ENCODE measurements around the gene TEFM. TPM values are rescaled to one million over a fixed set of nuclear protein-coding genes. Genes with fewer than 3 reads are reported as not detected.

Gene TEFM
- total RNA-seq, 1 donor from 2014 or later: 16.3 TPM

DNA sequence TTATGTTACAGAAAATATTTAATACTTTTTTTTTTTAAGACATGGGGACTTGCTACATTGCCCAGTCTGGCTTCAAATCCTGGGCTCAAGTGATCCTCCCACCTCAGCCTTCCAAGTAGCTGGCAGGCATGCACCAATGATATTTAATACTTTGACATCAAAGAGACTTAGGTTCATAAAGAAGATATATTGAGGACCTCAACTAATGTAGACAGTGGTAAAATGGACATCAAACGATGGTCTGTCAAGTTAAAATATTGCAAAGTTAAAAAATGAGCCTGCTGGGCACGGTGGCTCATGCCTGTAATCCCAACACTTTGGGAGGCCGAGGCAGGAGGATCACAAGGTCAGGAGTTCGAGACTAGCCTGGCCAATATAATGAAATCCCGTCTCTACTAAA is 8.7 kb downstream of the TEFM start:
- peaks cover 59% of the 10 kb centered on the region for H3K36me3 ChIP-seq

DNA sequence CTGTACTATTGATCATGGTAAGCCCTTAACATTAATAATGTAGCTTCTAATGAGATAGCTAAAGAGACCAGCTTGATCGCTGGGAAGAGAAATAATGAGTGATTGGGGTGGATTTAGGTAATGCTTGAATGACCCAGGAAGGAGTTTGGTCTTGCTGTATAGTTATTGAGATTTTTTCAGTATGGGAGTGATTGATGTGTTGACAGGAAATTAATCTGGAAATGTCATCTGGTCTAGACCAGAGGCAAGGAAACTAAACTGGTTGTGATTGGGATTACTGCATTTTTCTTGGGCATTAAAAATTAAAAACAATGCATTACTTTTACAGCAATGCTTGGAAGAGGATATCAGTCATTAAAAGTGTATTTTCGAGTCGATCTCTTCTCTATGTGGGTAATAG is 11.8 kb downstream of the TEFM start:
- TF ChIP-seq, protein P1, sequence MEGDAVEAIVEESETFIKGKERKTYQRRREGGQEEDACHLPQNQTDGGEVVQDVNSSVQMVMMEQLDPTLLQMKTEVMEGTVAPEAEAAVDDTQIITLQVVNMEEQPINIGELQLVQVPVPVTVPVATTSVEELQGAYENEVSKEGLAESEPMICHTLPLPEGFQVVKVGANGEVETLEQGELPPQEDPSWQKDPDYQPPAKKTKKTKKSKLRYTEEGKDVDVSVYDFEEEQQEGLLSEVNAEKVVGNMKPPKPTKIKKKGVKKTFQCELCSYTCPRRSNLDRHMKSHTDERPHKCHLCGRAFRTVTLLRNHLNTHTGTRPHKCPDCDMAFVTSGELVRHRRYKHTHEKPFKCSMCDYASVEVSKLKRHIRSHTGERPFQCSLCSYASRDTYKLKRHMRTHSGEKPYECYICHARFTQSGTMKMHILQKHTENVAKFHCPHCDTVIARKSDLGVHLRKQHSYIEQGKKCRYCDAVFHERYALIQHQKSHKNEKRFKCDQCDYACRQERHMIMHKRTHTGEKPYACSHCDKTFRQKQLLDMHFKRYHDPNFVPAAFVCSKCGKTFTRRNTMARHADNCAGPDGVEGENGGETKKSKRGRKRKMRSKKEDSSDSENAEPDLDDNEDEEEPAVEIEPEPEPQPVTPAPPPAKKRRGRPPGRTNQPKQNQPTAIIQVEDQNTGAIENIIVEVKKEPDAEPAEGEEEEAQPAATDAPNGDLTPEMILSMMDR (IDR thresholded peaks at IDR 0.05): no peak
- no peaks in the 10 kb centered on the region for H3K4me1 ChIP-seq
- H3K36me3 ChIP-seq: peaks cover 31% of the 10 kb centered on the region
- no peaks in the 10 kb centered on the region for H3K9me3 ChIP-seq
- ATAC-seq: no peak
- H3K4me3 ChIP-seq: no peak overlapping the region
- intact Hi-C loops (cut with DNase I): no loop called here
- DNase-seq: no peak
- no peak overlapping the region for H3K27ac ChIP-seq
- no peaks in the 10 kb centered on the region for H3K27me3 ChIP-seq (ENCODE audit: low read depth)

More for the DNA sequence above, 8.7 kb downstream of the TEFM start:
- ATAC-seq (no peak), DNase-seq (no peak)
- Histone ChIP-seq H3K4me1 (no peaks in the 10 kb centered on the region), H3K27ac (no peak overlapping the region), H3K9me3 (no peaks in the 10 kb centered on the region), H3K27me3 (ENCODE audit: low read depth) (no peaks in the 10 kb centered on the region), H3K4me3 (no peak overlapping the region)
- TF ChIP-seq, protein P1 (IDR thresholded peaks at IDR 0.05): no peak
- intact Hi-C loops (cut with DNase I): no loop called here

GRCh38 chr17:30886187-30886586 is 19.9 kb downstream of the TEFM start:
- intact Hi-C loops (cut with DNase I): no loop called here
- Histone ChIP-seq H3K36me3 (peaks cover 7% of the 10 kb centered on the region), H3K9me3 (no peaks in the 10 kb centered on the region), H3K4me3 (no peak overlapping the region), H3K27me3 (ENCODE audit: low read depth) (no peaks in the 10 kb centered on the region), H3K27ac (no peak overlapping the region), H3K4me1 (no peaks in the 10 kb centered on the region)
- no peak for ATAC-seq
- TF ChIP-seq, protein P1 (IDR thresholded peaks at IDR 0.05): no peak
- no peak for DNase-seq

DNA sequence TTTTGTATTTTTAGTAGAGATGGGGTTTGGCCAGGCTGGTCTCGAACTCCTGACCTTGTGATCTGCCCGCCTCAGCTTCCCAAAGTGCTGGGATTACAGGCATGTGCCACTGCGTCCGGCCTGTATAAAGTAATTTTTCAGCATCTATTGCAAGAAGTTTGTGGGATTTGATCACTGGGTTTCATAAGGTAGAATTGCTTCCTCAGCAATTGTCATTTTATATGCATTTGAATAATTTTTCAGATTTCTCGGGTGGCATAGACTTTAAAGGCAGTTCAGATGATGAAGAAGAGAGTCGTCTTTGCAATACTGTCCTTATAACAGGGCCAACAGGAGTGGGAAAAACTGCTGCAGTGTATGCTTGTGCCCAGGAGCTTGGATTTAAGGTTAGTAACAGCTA is 37.0 kb downstream of the TEFM start:
- intact Hi-C loops (cut with DNase I): no loop called here
- Histone ChIP-seq H3K4me3 (no peak overlapping the region), H3K27ac (no peak overlapping the region), H3K4me1 (no peaks in the 10 kb centered on the region), H3K36me3 (no peaks in the 10 kb centered on the region), H3K9me3 (no peaks in the 10 kb centered on the region), H3K27me3 (ENCODE audit: low read depth) (no peaks in the 10 kb centered on the region)
- DNase-seq (no peak), ATAC-seq (no peak)
- TF ChIP-seq, protein P1 (IDR thresholded peaks at IDR 0.05): no peak

DNA sequence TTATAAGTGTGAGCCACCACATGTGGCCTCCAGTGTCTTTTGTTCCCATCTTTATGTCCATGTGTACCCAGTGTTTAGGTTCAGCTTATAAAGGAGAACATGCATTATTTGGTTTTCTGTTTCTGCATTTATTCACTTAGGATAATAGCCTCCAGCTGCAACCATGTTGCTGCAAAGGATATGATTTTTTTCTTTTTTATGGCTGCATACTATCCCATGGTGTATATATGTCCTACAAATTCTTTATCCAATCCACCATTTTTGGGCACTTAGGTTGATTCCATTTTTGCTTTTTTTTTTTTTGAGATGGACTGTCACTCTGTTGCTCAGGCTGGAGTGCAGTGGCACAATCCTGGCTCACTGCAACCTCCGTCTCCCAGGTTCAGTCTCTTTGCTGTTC is 41.4 kb downstream of the TEFM start:
- Histone ChIP-seq H3K9me3 (no peaks in the 10 kb centered on the region), H3K27me3 (ENCODE audit: low read depth) (no peaks in the 10 kb centered on the region), H3K4me1 (no peaks in the 10 kb centered on the region), H3K27ac (no peak overlapping the region), H3K36me3 (peaks cover 4% of the 10 kb centered on the region), H3K4me3 (no peak overlapping the region)
- TF ChIP-seq, protein P1 (IDR thresholded peaks at IDR 0.05): no peak
- no peak for DNase-seq
- ATAC-seq: no peak
- intact Hi-C loops (cut with DNase I): no loop called here

Data from lower lobe of right lung (tissue), 2 donors.